SK-N-SH treated with all-trans-retinoic acid at 6 μM for 48 hours (cell line): ENCODE measurements around the gene ACTL10.

ENCODE experiments used
- BACH2 ChIP-seq: fragments of 250-450 bp; sonication (Bioruptor Pico); IDR thresholded peaks from 2 replicates; pipeline ENCODE4 v1.9.0; 2021; ENCODE audit warnings: mild to moderate bottlenecking, borderline replicate concordance
- ESRRG ChIP-seq: fragments of 250-450 bp; sonication (Bioruptor Pico); IDR thresholded peaks from 2 replicates; pipeline ENCODE4 v1.6.1; 2021; ENCODE audit warnings: mild to moderate bottlenecking
- TOX ChIP-seq: fragments of 250-450 bp; sonication (Bioruptor Pico); IDR thresholded peaks from 2 replicates; pipeline ENCODE4 v1.8.0; 2021; ENCODE audit warnings: mild to moderate bottlenecking, moderate library complexity, borderline replicate concordance
- ZC3H10 ChIP-seq: fragments of 250-450 bp; sonication (Bioruptor Pico); IDR thresholded peaks from 2 replicates; pipeline ENCODE4 v1.5.1; 2021; ENCODE audit warnings: mild to moderate bottlenecking, moderate library complexity
- ZNF565 ChIP-seq: fragments of 450-650 bp; formaldehyde crosslinking; conservative IDR thresholded peaks from 2 replicates; pipeline ENCODE4 v1.5.0; 2020; ENCODE audit warnings: low read depth, mild to moderate bottlenecking, moderate library complexity
- ZNF70 ChIP-seq: fragments of 450-650 bp; formaldehyde crosslinking; IDR thresholded peaks from 2 replicates; pipeline ENCODE4 v1.5.0; 2020; ENCODE audit warnings: mild to moderate bottlenecking, moderate library complexity
- TF ChIP-seq, protein P1 (sequence below): fragments of 250-450 bp; sonication (Bioruptor Pico); IDR thresholded peaks from 2 replicates; pipeline ENCODE4 v1.5.0; 2020; ENCODE audit warnings: mild to moderate bottlenecking, moderate library complexity

- TF ChIP-seq TOX (CRISPR knock-in tag) (no peak), ESRRG (CRISPR knock-in tag) (no peak), ZNF565 (no peak), BACH2 (CRISPR knock-in tag) (no peak), ZNF70 (CRISPR knock-in tag) (no peak), ZC3H10 (no peak)
- TF ChIP-seq, protein P1, sequence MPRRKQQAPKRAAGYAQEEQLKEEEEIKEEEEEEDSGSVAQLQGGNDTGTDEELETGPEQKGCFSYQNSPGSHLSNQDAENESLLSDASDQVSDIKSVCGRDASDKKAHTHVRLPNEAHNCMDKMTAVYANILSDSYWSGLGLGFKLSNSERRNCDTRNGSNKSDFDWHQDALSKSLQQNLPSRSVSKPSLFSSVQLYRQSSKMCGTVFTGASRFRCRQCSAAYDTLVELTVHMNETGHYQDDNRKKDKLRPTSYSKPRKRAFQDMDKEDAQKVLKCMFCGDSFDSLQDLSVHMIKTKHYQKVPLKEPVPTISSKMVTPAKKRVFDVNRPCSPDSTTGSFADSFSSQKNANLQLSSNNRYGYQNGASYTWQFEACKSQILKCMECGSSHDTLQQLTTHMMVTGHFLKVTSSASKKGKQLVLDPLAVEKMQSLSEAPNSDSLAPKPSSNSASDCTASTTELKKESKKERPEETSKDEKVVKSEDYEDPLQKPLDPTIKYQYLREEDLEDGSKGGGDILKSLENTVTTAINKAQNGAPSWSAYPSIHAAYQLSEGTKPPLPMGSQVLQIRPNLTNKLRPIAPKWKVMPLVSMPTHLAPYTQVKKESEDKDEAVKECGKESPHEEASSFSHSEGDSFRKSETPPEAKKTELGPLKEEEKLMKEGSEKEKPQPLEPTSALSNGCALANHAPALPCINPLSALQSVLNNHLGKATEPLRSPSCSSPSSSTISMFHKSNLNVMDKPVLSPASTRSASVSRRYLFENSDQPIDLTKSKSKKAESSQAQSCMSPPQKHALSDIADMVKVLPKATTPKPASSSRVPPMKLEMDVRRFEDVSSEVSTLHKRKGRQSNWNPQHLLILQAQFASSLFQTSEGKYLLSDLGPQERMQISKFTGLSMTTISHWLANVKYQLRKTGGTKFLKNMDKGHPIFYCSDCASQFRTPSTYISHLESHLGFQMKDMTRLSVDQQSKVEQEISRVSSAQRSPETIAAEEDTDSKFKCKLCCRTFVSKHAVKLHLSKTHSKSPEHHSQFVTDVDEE (CRISPR knock-in tag) = no peak
Observed at GRCh38 chr20:33664762-33665144, 2.0 kb upstream of the ACTL10 start.
